PC-3 (cell line): ENCODE data around the gene TMPRSS15.

Source experiments
- EZH2 ChIP-seq: fragments of 300-600 bp; sonication (generic); IDR thresholded peaks from one replicate; pipeline ENCODE4 v1.6.1; 2017; ENCODE audit warnings: antibody characterized with exemption, mild to moderate bottlenecking, low read length; ENCODE audit not compliant: unreplicated experiment
- EZH2phosphoT487 ChIP-seq: fragments of 300-600 bp; sonication (generic); IDR thresholded peaks from 2 replicates; pipeline ENCODE4 v1.6.1; 2018; ENCODE audit warnings: mild to moderate bottlenecking, antibody characterized with exemption, low read length, borderline replicate concordance
- TF ChIP-seq, protein P1 (sequence below): fragments of 300-600 bp; sonication (generic); conservative IDR thresholded peaks from 2 replicates; pipeline ENCODE4 v1.5.1; 2017; ENCODE audit warnings: antibody characterized with exemption, low read depth, mild to moderate bottlenecking, low read length

DNA sequence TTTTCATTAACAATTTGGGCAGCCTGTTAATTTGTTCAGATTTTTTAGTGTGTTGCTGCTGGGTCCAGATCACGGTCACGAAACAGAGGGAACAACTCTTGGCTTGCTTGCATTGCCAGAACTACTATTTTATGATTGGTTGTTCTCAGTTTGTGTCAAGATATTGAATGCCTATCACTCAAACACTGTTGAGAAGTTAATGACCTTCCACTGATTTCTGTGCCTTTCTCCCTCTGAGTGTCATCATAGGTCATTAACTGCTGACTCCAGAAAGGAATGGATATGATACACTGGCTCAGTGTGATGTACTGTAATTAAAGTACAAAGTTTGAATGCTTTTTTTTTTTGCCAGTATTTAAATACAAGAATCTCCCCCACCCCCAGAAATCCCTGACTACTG is 149.8 kb downstream of the TMPRSS15 start:
- TF ChIP-seq, protein P1, sequence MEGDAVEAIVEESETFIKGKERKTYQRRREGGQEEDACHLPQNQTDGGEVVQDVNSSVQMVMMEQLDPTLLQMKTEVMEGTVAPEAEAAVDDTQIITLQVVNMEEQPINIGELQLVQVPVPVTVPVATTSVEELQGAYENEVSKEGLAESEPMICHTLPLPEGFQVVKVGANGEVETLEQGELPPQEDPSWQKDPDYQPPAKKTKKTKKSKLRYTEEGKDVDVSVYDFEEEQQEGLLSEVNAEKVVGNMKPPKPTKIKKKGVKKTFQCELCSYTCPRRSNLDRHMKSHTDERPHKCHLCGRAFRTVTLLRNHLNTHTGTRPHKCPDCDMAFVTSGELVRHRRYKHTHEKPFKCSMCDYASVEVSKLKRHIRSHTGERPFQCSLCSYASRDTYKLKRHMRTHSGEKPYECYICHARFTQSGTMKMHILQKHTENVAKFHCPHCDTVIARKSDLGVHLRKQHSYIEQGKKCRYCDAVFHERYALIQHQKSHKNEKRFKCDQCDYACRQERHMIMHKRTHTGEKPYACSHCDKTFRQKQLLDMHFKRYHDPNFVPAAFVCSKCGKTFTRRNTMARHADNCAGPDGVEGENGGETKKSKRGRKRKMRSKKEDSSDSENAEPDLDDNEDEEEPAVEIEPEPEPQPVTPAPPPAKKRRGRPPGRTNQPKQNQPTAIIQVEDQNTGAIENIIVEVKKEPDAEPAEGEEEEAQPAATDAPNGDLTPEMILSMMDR, result no peak
- TF ChIP-seq EZH2 (no peak), EZH2phosphoT487 (no peak)
